ENCODE measurements around the gene GPRC5C. TPM values are rescaled to one million over a fixed set of nuclear protein-coding genes. Genes with fewer than 3 reads are reported as not detected.

GPRC5C gene
- total RNA-seq, 4 donors from 2014 or later = 3.8 to 19.8 (median 9.9) TPM

DNA sequence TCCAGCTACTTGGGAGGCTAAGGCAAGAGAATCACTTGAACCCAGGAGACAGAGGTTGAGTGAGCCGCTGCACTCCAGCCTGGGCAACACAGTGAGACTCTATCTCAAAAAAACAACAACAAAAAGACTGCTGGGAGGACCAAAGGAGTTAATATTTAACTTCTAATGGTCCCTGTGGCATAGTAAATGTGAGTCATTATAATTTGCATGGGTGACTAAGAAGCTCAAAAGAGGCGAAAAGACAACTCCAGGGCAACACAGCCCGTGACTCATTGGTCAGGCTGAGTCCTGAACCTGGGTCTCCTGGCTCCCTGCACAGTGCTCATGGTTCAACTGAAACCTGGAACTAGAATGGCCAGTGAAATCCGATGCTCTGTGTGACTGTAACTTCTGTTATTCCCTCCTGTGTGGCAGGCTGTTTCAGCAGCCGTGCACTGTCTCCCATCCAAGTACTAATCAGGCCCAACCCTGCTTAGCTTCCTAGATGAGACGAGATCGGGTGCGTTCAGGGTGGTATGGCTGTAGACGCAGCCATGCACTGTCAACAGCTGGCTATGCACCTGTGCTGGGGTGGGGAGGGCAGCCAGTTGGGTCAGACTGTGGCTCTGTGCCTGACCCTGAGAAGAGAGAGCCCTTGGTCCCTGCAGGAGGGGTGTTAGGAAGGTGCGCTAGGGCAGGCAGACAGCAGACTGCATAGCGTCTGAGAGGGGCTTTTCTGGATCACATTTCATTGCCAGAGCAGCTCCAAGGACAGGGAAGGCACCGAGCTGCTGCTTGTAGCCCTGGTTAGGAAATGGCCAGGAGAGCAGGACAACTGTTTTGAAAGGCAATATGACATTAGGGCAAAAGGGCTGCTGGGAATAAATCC, 14.5 kb upstream of the GPRC5C start:
- TF ChIP-seq CTCF (IDR thresholded peaks at IDR 0.05; ENCODE audit: low read depth) = no peak

DNA sequence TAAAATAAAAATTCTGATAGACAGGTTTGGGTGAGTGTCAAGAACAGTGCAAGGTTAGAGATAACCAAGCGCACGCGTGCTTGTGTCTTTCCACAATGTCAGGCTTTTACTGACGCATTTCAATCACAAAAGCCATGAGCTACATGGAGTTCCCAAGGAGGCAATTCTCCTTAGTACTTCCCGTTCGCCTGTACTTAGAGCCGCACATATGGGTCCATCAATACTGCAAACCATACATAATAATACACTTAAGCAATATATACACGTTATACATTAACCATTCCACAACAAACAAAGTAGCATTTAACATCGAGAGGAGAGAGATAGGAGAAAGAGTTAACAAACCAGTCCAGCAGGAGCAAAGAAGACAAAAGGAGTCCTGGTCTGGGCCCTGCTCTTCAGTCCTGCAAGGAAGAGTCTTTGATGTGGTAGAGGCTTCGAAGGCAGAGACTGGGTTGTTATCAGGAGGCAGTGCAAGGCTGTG, 11.9 kb upstream of the GPRC5C start:
- no peak for TF ChIP-seq CTCF (IDR thresholded peaks at IDR 0.05; ENCODE audit: low read depth)

DNA sequence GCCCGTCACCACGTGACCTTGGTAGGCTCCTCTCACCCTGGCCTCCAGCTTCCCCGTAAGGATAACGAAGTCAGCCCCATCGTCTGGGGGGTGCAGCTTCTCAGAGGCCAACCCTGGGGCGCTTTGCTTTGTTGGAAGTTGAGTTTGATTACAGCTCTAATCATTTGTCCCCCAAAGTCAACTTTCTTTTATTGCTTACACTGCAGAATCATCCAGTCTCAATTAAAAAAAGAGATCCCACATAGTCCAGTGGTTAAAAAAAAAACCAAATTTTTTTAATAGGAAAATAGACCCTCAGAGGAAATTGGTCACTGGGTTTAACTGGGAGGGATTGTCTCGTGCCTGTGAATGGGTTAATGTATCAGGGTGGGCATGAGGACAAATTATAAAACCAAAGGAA, 7.8 kb upstream of the GPRC5C start:
- TF ChIP-seq CTCF (IDR thresholded peaks at IDR 0.05; ENCODE audit: low read depth) = no peak

- TF ChIP-seq CTCF (IDR thresholded peaks at IDR 0.05; ENCODE audit: low read depth) = no peak
Observed at GRCh38 chr17:74424657-74425056, 7.2 kb upstream of the GPRC5C start.

- no peak for TF ChIP-seq CTCF (IDR thresholded peaks at IDR 0.05; ENCODE audit: low read depth)
Observed at GRCh38 chr17:74426551-74427047, 5.3 kb upstream of the GPRC5C start.

- no peak for TF ChIP-seq CTCF (IDR thresholded peaks at IDR 0.05; ENCODE audit: low read depth)
Observed at GRCh38 chr17:74427048-74427762, 4.7 kb upstream of the GPRC5C start.

DNA sequence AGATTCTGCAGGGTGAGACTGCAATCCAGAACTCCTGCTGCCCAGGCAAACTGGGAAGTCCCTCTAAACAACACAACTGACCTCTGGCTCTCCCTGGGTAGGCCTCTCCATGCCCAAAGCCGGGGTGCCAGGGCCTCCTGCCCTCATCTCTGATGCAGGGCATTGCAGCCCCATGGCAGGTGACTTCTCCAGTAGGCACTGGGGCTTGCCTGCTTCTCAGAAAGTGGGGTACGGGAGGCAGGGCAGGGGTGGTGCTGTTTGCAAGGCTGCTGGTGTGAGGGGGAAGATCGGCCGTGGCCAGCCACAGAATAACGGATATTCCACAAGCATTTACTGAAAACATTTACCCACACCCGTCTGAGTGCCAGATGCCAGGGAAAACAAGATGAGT, 4.1 kb upstream of the GPRC5C start:
- no peak for TF ChIP-seq CTCF (IDR thresholded peaks at IDR 0.05; ENCODE audit: low read depth)

All from subcutaneous adipose tissue (tissue), 4 donors.